NCI-H69 (cell line): ENCODE measurements around the gene HMMR.

ENCODE experiments used
- DNase-seq: peaks from one replicate; lab custom pipeline; 2025; lab: John Stamatoyannopoulos, UW

Gene HMMR

GRCh38 chr5:163458778-163459385, 1.6 kb upstream of the HMMR start:
- DNase-seq: peak; percentile 45

GRCh38 chr5:163459462-163459818, 992 bp upstream of the HMMR start:
- no peak for DNase-seq

GRCh38 chr5:163459819-163460561, 442 bp upstream of the HMMR start, which contains the start of gene NUDCD2:
Gene NUDCD2, minus strand, starts transcription at chr5:163460102. Its CDS starts 52 bp downstream, at chr5:163460050.
- DNase-seq: peak; percentile 99

GRCh38 chr5:163463063-163463435, 2.6 kb downstream of the HMMR start:
- no peak for DNase-seq

DNA sequence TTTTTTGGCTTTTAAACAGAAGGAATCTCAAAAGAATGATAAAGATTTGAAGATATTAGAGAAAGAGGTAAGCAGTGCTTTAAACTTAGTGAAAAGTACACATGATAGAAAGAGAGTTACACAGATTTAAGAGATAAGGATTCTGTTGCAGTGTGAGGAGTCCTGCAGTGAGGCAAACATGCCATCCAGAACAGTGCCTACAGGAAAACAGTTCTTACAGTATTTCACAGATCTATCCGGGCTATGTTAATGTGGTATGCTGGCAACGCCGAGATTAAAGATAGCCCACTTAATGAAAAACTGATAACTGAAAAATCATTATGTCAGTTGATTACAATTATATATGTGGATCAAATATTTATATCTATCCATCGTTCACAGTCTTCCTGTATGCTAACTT, 7.2 kb downstream of the HMMR start:
- DNase-seq: no peak

- DNase-seq: peak; percentile 36
Observed at GRCh38 chr5:163473635-163474243, 13.3 kb downstream of the HMMR start.

GRCh38 chr5:163475411-163475810, 15.0 kb downstream of the HMMR start:
- no peak for DNase-seq

DNA sequence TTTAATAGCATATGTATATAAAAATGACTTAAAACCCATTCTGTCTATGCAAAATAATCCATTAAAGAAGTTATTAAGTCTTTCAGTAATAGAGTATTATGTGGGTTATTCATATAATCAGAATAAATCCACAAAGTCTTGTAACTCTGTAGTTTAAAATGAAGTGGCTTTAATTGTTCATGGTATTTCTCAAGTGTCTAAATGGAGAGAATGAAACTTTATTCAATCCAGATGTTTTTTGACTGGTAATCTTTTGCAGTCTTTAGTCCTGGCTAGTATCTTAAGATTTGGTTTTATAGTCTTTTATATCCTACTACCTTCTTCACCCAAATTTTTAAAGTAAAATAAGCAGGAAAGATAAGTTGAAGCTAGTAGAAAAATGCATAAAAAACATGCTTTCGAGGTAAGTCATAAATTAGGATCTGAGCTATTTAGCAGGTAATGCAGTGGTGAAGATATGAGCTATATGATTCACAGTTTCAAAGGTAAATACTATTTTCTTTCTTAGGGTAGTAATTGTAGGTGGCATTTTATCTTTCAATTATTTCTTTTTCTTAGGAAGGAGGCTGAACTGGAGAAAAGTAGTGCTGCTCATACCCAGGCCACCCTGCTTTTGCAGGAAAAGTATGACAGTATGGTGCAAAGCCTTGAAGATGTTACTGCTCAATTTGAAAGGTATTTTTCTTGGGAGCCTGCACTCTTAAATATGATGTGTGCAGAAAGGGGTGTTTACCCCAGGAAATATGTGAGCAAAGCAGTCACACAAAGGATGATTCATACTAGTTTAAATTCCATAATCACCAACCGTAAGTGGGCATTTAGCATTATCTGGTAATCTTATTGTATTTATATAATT, 17.9 kb downstream of the HMMR start:
- no peak for DNase-seq

DNA sequence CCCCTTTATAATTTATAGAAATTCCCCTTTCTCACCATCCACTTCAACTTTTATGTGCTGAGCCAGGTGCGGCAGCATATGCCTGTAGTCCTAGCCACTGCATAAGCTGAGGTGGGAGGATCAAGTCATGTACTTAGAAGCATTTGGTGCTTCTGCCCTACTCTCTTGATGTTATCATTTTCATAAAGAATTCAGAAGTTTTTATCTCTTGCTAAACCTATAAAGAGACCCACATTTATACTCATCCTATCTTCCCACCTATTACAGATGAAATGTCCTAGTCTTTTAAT, 18.5 kb downstream of the HMMR start:
- no peak for DNase-seq

DNA sequence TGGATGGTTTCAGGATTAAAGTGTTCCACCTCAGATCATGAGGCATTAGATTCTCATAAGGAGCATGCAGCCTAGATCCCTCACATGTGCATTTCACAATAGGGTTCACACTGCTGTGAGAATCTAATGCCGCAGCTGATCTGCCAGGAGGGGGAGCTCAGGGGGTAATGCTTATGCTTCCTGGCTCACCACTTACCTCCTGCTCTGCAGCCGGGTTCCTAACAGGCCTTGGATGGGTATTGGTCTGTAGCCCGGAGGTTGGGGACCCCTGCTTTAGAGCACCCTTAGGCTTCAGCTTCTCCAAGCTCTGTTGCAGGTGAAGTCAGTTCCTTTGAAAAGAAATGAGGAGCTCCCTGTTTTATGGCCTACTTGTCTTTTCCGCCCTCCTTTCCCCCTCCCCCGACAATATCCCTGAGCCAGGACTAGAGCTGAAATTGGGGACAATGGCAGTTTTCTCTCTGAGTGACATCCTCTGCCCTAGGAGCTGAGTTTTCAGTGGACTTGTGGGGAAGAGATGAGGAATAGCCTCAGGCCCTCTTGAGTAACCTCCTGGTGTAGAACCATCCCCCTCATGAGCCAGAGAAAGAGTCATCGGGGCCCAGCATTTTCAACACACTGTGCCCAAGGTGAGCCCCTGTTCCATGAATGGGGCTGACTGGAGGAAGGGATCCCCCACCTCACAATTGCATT, 28.8 kb downstream of the HMMR start:
- peak; percentile 10 for DNase-seq

GRCh38 chr5:163489745-163490075, 29.3 kb downstream of the HMMR start:
- DNase-seq: no peak

GRCh38 chr5:163496286-163496685, 35.9 kb downstream of the HMMR start:
- DNase-seq: no peak

- DNase-seq: no peak
Observed at GRCh38 chr5:163497315-163497714, 36.9 kb downstream of the HMMR start.

DNA sequence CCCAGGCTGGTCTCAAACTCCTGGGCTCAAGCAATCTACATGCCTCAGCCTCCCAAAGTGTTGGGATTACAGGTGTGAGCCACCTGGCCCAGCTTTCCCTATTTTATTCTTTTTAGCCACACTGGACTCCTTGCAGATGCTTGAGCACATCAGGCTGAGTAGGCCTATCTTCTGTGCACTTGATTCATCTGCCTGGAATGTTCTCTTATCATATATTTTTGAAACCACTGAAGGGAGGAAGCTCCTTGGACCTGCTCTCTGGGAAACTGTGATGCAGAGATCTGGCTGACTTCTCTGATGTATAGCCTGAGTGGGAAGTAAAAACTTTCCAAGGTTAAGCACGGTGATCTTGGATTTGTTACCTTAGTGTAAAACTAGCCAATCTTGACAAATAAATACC, 38.5 kb downstream of the HMMR start:
- DNase-seq: no peak

DNA sequence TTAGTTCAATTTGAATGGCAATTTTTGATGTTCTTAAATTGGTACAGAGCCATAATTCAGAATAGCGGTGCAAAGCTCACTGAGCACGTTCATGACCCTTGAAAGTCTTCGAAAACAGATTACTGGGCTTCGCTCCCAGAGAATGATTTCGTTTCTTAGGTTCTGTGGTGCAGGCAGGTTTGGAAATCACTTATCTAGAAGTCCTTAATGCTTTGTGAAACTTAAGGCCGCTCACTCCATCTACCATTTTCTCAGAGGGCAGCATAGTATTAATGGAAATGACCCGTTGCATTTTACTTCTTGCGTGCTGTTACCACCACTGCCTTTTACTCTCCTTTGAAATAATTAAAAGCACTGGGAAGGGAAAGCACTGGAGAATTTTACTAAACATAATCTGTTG, 42.1 kb downstream of the HMMR start:
- DNase-seq: no peak

- peak; percentile 74 for DNase-seq
Observed at GRCh38 chr5:163503106-163504078, 43.0 kb downstream of the HMMR start.

DNA sequence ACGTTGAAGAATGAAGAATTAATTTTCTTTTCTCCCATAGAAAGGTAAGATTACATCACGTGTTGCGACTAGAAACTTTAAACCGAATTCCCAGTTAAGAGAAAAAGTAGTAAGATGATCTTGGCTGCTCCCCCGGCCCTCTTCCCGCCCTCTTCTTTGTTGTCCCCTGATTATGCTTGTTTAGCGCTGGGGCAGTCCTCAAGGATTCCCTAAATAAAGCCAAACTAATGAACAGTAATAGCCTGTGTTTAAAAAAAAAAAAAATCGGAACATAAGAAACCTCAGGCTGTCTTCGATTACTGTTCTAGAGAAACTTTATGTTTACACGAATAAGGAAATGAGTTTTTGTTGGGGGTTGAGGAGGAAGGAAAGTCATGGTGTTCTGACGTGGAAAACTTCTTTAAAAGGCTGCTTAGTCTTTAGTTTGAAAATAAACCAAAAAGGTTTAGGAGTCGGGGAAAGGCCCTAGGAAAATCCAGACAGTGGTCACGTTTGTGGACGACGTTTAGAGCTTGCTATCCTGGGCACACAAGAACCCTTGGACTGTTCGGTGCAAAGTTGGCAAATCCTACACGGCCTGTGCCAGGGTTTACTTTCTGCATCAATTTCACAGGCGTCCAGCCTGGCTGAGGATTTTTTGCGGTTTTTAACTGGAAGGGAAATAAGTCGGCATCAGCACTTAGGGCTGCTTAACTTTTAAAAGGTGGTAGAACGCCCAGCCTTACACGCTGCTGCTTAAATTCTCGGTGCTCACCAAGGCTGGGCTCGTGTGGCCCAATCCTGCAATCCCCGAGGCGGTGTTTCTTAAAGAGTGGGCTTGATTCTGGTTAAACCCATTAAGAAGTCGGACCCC, 43.9 kb downstream of the HMMR start:
- DNase-seq: peak; percentile 77

GRCh38 chr5:163505049-163505367, 44.6 kb downstream of the HMMR start:
- DNase-seq: no peak

- DNase-seq: peak; percentile 99
Observed at GRCh38 chr5:163505368-163506094, 45.1 kb downstream of the HMMR start, which contains the start of gene MAT2B. Gene MAT2B, plus strand, starts transcription at chr5:163505619. Its CDS starts 68 bp downstream, at chr5:163505687.

GRCh38 chr5:163506095-163506457, 45.6 kb downstream of the HMMR start:
- peak; percentile 59 for DNase-seq
